Hindlimb muscle (tissue), 1 donor: Measurements from ENCODE around the gene IRF3. TPM values are rescaled to one million over a fixed set of nuclear protein-coding genes. Genes with fewer than 3 reads are reported as not detected.

ENCODE experiments used
- DNase-seq: peaks from one replicate; pipeline ENCODE4 v3.0.0-alpha.2; 2013
- polyA plus RNA-seq: library from polyadenylated mRNA; unstranded; fragments of 120-200 nt; gene quantifications from one replicate; pipeline ENCODE4 v1.2.1, GENCODE V29; 2013; ENCODE audit not compliant: insufficient read length

IRF3 gene, protein sequence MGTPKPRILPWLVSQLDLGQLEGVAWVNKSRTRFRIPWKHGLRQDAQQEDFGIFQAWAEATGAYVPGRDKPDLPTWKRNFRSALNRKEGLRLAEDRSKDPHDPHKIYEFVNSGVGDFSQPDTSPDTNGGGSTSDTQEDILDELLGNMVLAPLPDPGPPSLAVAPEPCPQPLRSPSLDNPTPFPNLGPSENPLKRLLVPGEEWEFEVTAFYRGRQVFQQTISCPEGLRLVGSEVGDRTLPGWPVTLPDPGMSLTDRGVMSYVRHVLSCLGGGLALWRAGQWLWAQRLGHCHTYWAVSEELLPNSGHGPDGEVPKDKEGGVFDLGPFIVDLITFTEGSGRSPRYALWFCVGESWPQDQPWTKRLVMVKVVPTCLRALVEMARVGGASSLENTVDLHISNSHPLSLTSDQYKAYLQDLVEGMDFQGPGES
- 38.7 TPM for polyA plus RNA-seq

GRCh38 chr19:49665351-49666119 lies at the start of gene IRF3, which contains the start of gene BCL2L12:
IRF3 (minus strand) TSS chr19:49665857; CDS start chr19:49664838, 1,019 bp downstream.
BCL2L12 (plus strand) TSS chr19:49665933; CDS start chr19:49666693, 760 bp downstream.
- DNase-seq: peak; percentile 98

DNA sequence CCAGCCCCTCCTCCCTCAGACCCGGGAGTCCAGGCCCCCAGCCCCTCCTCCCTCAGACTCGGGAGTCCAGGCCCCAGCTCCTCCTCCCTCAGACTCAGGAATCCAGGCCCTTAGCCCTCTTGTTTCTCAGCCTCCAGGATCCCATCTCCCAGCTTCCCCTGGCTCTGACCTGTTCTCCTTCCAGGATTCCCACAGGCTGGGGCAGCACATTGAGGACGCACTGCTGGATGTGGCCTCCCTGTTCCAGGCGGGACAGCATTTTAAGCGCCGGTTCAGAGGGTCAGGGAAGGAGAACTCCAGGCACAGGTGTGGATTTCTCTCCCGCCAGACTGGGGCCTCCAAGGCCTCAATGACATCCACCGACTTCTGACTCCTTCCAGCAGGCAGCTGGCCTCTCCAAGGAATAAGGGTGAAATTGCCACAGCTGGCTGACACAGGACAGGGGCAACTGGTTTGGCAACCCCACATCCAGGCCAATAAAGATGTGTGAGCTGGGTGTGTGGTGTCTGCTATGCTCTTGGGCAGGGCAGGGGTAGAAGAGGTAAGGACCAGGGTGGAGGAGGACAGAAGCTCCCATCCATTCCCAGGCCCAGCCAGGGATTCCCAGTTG lies 47.7 kb upstream of the IRF3 start:
- no peak for DNase-seq

DNA sequence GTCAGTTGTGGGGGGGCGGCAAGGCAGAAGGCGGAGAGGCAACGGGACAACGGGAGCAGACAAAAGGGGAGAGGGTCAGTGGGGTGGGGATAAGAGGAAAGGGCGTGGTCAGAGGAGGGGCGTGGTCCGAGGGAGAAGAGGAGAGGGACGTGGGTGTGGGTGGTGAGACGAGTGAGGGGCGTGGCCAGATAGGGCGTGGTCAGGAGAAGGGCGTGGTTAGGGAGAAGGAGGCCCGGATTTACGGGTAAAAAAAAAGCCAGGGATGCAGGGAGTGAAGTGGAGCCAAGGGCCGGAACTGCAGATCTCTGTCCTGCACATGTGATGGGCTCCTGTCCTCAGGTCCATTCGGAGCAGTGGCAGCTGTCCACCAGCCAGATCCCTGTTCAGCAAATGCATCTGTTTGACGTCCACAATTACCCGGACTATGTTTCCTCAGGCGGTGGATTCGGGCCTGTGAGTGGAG lies 46.8 kb upstream of the IRF3 start:
- DNase-seq: no peak

DNA sequence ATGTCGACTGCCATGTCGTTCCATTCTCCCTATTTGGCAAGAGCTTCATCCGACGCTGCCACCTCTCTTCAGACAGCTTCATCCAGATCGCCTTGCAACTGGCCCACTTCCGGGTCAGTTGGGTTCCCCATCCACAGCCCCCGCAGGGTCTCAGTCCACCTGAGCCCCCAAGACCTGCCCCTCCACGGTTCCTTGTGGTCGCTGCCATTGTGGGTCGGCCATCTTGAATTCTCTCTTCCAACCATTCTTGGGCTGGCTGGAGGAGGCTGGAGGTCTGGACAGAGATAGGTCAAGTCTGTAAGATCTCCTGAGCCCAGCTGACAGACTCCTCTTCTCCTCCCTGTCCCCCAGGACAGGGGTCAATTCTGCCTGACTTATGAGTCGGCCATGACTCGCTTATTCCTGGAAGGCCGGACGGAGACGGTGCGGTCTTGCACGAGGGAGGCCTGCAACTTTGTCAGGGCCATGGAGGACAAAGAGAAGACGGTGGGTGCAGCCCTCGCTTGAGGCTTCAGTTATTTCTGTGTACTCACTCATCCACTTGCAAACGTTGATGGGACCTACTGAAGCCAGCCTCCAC lies 44.8 kb upstream of the IRF3 start:
- DNase-seq: no peak

GRCh38 chr19:49705919-49706318 lies 40.3 kb upstream of the IRF3 start:
- no peak for DNase-seq

DNA sequence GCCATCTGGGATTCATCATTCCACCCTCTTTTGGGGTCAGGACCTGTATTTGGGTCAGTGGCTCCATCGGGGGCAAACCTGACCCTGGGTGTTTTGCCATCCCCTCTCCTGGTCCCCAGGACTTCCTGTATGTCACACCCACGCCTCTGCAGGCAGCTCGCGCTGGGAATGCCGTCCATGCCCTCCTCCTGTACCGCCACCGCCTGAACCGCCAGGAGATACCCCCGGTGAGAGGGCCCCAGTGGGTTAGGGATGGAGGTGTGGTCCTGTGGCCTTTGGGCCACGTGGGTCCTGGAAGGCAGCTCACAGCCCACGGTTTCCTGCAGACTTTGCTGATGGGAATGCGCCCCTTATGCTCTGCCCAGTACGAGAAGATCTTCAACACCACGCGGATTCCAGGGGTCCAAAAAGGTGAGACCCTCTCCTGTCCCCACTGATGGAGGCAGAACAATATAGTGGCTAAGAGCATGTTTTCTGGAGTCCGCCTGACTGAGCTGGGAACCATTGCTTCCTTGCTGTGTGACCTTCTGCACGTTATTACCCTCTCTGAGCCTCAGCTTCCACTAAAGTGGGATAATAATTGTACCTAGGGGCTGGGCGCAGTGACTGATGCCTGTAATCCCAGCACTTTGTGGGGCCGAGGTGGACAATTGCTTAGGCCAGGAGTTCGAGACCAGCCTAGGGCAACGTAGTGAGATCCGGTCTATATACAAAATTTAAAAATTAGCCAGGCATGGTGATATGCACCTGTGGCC lies 39.4 kb upstream of the IRF3 start:
- DNase-seq: no peak

DNA sequence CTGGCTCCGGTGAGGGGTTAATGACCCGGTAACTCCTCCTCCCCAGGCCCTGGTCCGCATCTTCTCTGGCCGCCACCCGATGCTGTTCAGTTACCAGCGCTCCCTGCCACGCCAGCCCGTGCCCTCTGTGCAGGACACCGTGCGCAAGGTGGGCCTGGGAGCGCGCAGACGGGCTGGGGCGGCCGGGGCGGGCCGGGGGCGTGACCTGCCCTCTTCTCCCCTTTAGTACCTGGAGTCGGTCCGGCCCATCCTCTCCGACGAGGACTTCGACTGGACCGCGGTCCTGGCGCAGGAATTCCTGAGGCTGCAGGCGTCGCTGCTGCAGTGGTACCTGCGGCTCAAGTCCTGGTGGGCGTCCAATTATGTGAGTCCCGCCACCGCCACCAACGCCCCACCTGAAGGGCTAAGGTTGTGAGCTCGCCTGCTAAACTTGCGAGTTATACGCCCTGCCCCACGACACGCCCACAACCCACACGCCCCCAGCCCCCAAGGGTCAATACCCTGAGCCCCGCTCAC lies 35.7 kb upstream of the IRF3 start:
- DNase-seq: no peak

GRCh38 chr19:49700563-49700962 lies 34.9 kb upstream of the IRF3 start:
- no peak for DNase-seq

DNA sequence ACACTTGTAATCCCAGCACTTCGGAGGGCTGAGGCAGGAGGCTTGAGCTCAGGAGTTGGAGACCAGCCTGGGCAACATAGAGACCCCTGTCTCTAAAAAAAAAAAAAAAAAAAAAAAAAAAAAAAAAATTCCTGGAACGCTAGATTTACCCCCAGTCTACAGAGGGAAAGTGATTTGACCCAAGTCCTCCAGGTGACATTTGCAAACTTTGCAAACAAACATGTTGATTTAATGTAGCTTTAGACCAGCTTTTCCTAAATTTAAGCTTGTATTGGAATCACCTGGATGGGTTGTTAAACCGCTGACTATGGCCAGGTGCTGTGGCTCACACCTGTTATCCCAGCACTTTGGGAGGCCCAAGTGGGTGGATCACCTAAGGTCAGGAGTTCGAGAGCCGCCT lies 33.7 kb upstream of the IRF3 start:
- no peak for DNase-seq

GRCh38 chr19:49696865-49697264 lies 31.2 kb upstream of the IRF3 start:
- no peak for DNase-seq

GRCh38 chr19:49696115-49696514 lies 30.5 kb upstream of the IRF3 start:
- no peak for DNase-seq

GRCh38 chr19:49692147-49692506 lies 26.5 kb upstream of the IRF3 start:
- DNase-seq: no peak

GRCh38 chr19:49691243-49692146 lies 25.8 kb upstream of the IRF3 start:
- peak; percentile 76 for DNase-seq

DNA sequence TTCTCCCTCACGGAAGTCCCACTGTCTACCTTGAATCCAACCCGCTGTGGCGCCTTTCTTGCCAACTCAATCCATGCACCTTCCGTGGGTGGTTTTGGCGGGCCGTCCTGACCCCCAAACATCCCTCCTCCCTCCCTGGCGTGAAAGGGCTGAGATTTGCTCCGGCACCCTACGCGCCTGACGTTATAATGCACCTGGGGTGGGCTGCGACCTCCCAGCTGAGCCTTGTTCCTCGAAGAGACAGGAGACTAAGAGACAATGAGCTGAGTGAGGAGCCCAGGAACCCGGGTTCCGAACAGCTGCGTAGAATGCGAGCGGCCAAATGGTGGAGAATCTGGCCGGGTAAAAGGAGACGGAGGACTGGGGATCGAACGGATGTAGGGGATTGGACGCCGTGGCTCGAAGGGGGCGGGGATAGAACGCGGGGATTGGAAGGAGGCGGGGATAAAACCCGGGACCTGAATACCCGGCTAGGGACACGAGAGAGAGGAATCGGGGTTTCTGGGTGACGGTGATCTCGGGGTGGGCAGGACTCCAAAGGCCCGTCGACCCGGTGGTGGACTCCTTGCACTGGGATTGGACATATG lies 25.1 kb upstream of the IRF3 start, which contains the start of gene CPT1C:
CPT1C (plus strand) TSS at position 461 of the 587 bp plus-strand sequence. CDS start 1,137 bp downstream, outside the sequence.
- peak; percentile 74 for DNase-seq

GRCh38 chr19:49690079-49690655 lies 24.5 kb upstream of the IRF3 start:
- DNase-seq: no peak

GRCh38 chr19:49689133-49690078 lies 23.7 kb upstream of the IRF3 start, which contains the start of gene ADM5:
ADM5 (plus strand) TSS chr19:49689594; CDS start chr19:49689838, 244 bp downstream.
- DNase-seq: no peak

DNA sequence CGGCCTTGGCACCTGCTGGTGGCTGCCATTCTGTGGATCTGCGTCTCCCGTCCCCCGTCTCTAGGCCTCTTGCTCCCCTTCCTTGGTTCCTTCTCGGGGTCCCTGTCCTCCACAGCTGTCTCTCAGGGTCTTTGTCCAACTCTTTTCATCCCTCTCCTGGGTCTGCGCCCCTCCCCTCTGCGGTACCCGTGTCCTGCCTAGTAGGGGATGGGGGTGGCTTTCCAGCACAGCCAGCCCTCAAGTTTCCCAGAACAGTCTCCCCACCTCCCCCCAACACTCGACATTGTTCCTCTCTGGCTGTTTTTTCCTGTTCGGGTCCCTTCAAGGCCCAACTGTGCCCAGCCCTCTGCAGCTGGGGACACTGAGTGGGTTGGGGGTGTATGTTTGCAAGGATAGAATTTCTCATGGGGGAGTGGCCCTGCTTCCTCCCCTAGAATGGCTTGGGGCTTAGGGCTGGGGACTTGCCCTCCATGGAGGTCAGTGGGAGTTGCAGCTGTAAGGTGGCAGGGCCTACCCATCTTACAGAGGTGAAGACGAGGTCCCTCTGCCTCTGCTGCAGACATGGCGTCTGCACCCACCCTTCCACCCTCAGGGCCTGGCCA lies 23.0 kb upstream of the IRF3 start:
- DNase-seq: no peak
